ENCODE measurements around the gene NUDT1.
A peak's percentile ranks its signal among the peaks of the same experiment; 100 is the strongest.

Gene NUDT1

GRCh38 chr7:2224491-2224928, 17.5 kb upstream of the NUDT1 start:
- Mint-ChIP-seq H3K27ac (no peak overlapping the region), H3K27me3 (no peaks in the 10 kb centered on the region), H3K4me1 (ENCODE audit: low read depth) (peaks cover 9% of the 10 kb centered on the region), H3K4me3 (no peak overlapping the region), H3K36me3 (ENCODE audit: low read depth) (peaks cover 98% of the 10 kb centered on the region), H3K9me3 (no peaks in the 10 kb centered on the region)
- intact Hi-C loops (cut with micrococcal nuclease), result no loop called here

- no peak overlapping the region for H3K27ac Mint-ChIP-seq
- peaks cover 98% of the 10 kb centered on the region for H3K36me3 Mint-ChIP-seq (ENCODE audit: low read depth)
- no peaks in the 10 kb centered on the region for H3K27me3 Mint-ChIP-seq
- H3K4me3 Mint-ChIP-seq, result no peak overlapping the region
- H3K9me3 Mint-ChIP-seq, result no peaks in the 10 kb centered on the region
- H3K4me1 Mint-ChIP-seq (ENCODE audit: low read depth), result peaks cover 13% of the 10 kb centered on the region
- intact Hi-C loops (cut with micrococcal nuclease), result no loop called here
These were observed 17.1 kb upstream of the NUDT1 start for GRCh38 chr7:2224934-2225333.

GRCh38 chr7:2225336-2225735, 16.7 kb upstream of the NUDT1 start:
- no peaks in the 10 kb centered on the region for H3K27me3 Mint-ChIP-seq
- no peak overlapping the region for H3K4me3 Mint-ChIP-seq
- H3K4me1 Mint-ChIP-seq (ENCODE audit: low read depth), result peaks cover 17% of the 10 kb centered on the region
- H3K27ac Mint-ChIP-seq, result no peak overlapping the region
- intact Hi-C loops (cut with micrococcal nuclease), result no loop called here
- peaks cover 98% of the 10 kb centered on the region for H3K36me3 Mint-ChIP-seq (ENCODE audit: low read depth)
- H3K9me3 Mint-ChIP-seq, result no peaks in the 10 kb centered on the region

GRCh38 chr7:2225830-2226229, 16.2 kb upstream of the NUDT1 start:
- Mint-ChIP-seq H3K4me3 (no peak overlapping the region), H3K4me1 (ENCODE audit: low read depth) (peaks cover 22% of the 10 kb centered on the region), H3K27ac (no peak overlapping the region), H3K9me3 (no peaks in the 10 kb centered on the region), H3K36me3 (ENCODE audit: low read depth) (peaks cover 98% of the 10 kb centered on the region), H3K27me3 (no peaks in the 10 kb centered on the region)
- intact Hi-C loops (cut with micrococcal nuclease), result no loop called here

- Mint-ChIP-seq H3K27me3 (no peaks in the 10 kb centered on the region), H3K4me1 (ENCODE audit: low read depth) (peaks cover 28% of the 10 kb centered on the region), H3K36me3 (ENCODE audit: low read depth) (peaks cover 87% of the 10 kb centered on the region), H3K27ac (no peak overlapping the region), H3K4me3 (no peak overlapping the region), H3K9me3 (no peaks in the 10 kb centered on the region)
- intact Hi-C loops (cut with micrococcal nuclease), result no loop called here
These were observed 14.3 kb upstream of the NUDT1 start for GRCh38 chr7:2227699-2228098.

GRCh38 chr7:2228921-2229320, 13.1 kb upstream of the NUDT1 start:
- H3K36me3 Mint-ChIP-seq (ENCODE audit: low read depth), result peaks cover 74% of the 10 kb centered on the region
- no peaks in the 10 kb centered on the region for H3K9me3 Mint-ChIP-seq
- no peaks in the 10 kb centered on the region for H3K27me3 Mint-ChIP-seq
- intact Hi-C loops (cut with micrococcal nuclease), result no loop called here
- H3K4me3 Mint-ChIP-seq, result no peak overlapping the region
- no peak overlapping the region for H3K27ac Mint-ChIP-seq
- H3K4me1 Mint-ChIP-seq (ENCODE audit: low read depth), result peaks cover 34% of the 10 kb centered on the region

GRCh38 chr7:2229467-2229866, 12.6 kb upstream of the NUDT1 start:
- Mint-ChIP-seq H3K9me3 (no peaks in the 10 kb centered on the region), H3K27me3 (no peaks in the 10 kb centered on the region), H3K36me3 (ENCODE audit: low read depth) (peaks cover 74% of the 10 kb centered on the region), H3K4me3 (no peak overlapping the region), H3K4me1 (ENCODE audit: low read depth) (peaks cover 38% of the 10 kb centered on the region), H3K27ac (no peak overlapping the region)
- intact Hi-C loops (cut with micrococcal nuclease), result no loop called here

GRCh38 chr7:2230226-2230625, 11.8 kb upstream of the NUDT1 start:
- no peaks in the 10 kb centered on the region for H3K27me3 Mint-ChIP-seq
- H3K4me1 Mint-ChIP-seq (ENCODE audit: low read depth), result peaks cover 45% of the 10 kb centered on the region
- H3K9me3 Mint-ChIP-seq, result no peaks in the 10 kb centered on the region
- intact Hi-C loops (cut with micrococcal nuclease), result loop anchor here (5.0 kb wide), 1 partner anchor 122 kb away; the partner anchor contains the start of gene EIF3B
- H3K27ac Mint-ChIP-seq, result peak overlapping the region; percentile 7
- H3K4me3 Mint-ChIP-seq, result no peak overlapping the region
- peaks cover 74% of the 10 kb centered on the region for H3K36me3 Mint-ChIP-seq (ENCODE audit: low read depth)

- Mint-ChIP-seq H3K36me3 (ENCODE audit: low read depth) (peaks cover 74% of the 10 kb centered on the region), H3K9me3 (no peaks in the 10 kb centered on the region), H3K4me3 (no peak overlapping the region), H3K4me1 (ENCODE audit: low read depth) (peaks cover 50% of the 10 kb centered on the region), H3K27ac (peak overlapping the region; percentile 7), H3K27me3 (no peaks in the 10 kb centered on the region)
- intact Hi-C loops (cut with micrococcal nuclease), result loop anchor here (5.0 kb wide), 1 partner anchor 121 kb away; the partner anchor contains the start of gene EIF3B
These were observed 11.1 kb upstream of the NUDT1 start for GRCh38 chr7:2230882-2231281.

GRCh38 chr7:2231992-2232765, 9.8 kb upstream of the NUDT1 start:
- H3K27me3 Mint-ChIP-seq, result no peaks in the 10 kb centered on the region
- peaks cover 74% of the 10 kb centered on the region for H3K36me3 Mint-ChIP-seq (ENCODE audit: low read depth)
- no peaks in the 10 kb centered on the region for H3K9me3 Mint-ChIP-seq
- peaks cover 58% of the 10 kb centered on the region for H3K4me1 Mint-ChIP-seq (ENCODE audit: low read depth)
- H3K4me3 Mint-ChIP-seq, result peak overlapping the region; percentile 88
- peak overlapping the region; percentile 90 for H3K27ac Mint-ChIP-seq
- intact Hi-C loops (cut with micrococcal nuclease), result loop anchor here (5.0 kb wide), 1 partner anchor 120 kb away; the partner anchor contains the start of gene EIF3B

GRCh38 chr7:2232766-2233520, 9.1 kb upstream of the NUDT1 start, which contains the start of gene MAD1L1:
Gene MAD1L1, minus strand, starts transcription at chr7:2232945. Its CDS starts 2,812 bp downstream, at chr7:2230133.
- Mint-ChIP-seq H3K4me3 (peak within 1 kb of the TSS; percentile 88), H3K9me3 (no peaks in the 10 kb centered on the region), H3K27me3 (no peaks in the 10 kb centered on the region), H3K27ac (peak within 1 kb of the TSS; percentile 90), H3K36me3 (ENCODE audit: low read depth) (peaks cover 74% of the 10 kb centered on the region), H3K4me1 (ENCODE audit: low read depth) (peaks cover 65% of the 10 kb centered on the region)
- intact Hi-C loops (cut with micrococcal nuclease), result loop anchor here (5.0 kb wide), 1 partner anchor 119 kb away; the partner anchor contains the start of gene EIF3B

- H3K4me3 Mint-ChIP-seq, result no peak overlapping the region
- no peaks in the 10 kb centered on the region for H3K27me3 Mint-ChIP-seq
- H3K36me3 Mint-ChIP-seq (ENCODE audit: low read depth), result peaks cover 76% of the 10 kb centered on the region
- H3K27ac Mint-ChIP-seq, result peak overlapping the region; percentile 90
- intact Hi-C loops (cut with micrococcal nuclease), result loop anchor here (5.0 kb wide), 1 partner anchor 118 kb away; the partner anchor contains the start of gene EIF3B
- peaks cover 71% of the 10 kb centered on the region for H3K4me1 Mint-ChIP-seq (ENCODE audit: low read depth)
- no peaks in the 10 kb centered on the region for H3K9me3 Mint-ChIP-seq
These were observed 8.1 kb upstream of the NUDT1 start for GRCh38 chr7:2233926-2234325.

- intact Hi-C loops (cut with micrococcal nuclease), result no loop called here
- peaks cover 69% of the 10 kb centered on the region for H3K4me1 Mint-ChIP-seq (ENCODE audit: low read depth)
- H3K9me3 Mint-ChIP-seq, result no peaks in the 10 kb centered on the region
- H3K27ac Mint-ChIP-seq, result peak overlapping the region; percentile 90
- H3K27me3 Mint-ChIP-seq, result no peaks in the 10 kb centered on the region
- peaks cover 80% of the 10 kb centered on the region for H3K36me3 Mint-ChIP-seq (ENCODE audit: low read depth)
- peak overlapping the region; percentile 53 for H3K4me3 Mint-ChIP-seq
These were observed 4.9 kb upstream of the NUDT1 start for GRCh38 chr7:2237109-2237602.

- H3K36me3 Mint-ChIP-seq (ENCODE audit: low read depth), result peaks cover 77% of the 10 kb centered on the region
- H3K4me3 Mint-ChIP-seq, result no peak overlapping the region
- no peaks in the 10 kb centered on the region for H3K27me3 Mint-ChIP-seq
- H3K4me1 Mint-ChIP-seq (ENCODE audit: low read depth), result peaks cover 82% of the 10 kb centered on the region
- intact Hi-C loops (cut with micrococcal nuclease), result no loop called here
- peak overlapping the region; percentile 90 for H3K27ac Mint-ChIP-seq
- H3K9me3 Mint-ChIP-seq, result no peaks in the 10 kb centered on the region
These were observed 2.8 kb upstream of the NUDT1 start for GRCh38 chr7:2239242-2239641.
